ENCODE results near the gene DCLK2.
A peak's percentile ranks its signal among the peaks of the same experiment; 100 is the strongest.

The DCLK2 gene

GRCh38 chr4:150069353-150069752 is 8.9 kb upstream of the DCLK2 start:
- no peak for DNase-seq (ENCODE audit: low spot score)

GRCh38 chr4:150070464-150071170 is 7.6 kb upstream of the DCLK2 start:
- no peak for DNase-seq (ENCODE audit: low spot score)

GRCh38 chr4:150072471-150072870 is 5.8 kb upstream of the DCLK2 start:
- DNase-seq (ENCODE audit: low spot score), result no peak

GRCh38 chr4:150072906-150073714 is 5.1 kb upstream of the DCLK2 start:
- DNase-seq (ENCODE audit: low spot score), result no peak

- DNase-seq (ENCODE audit: low spot score), result no peak
Measured at GRCh38 chr4:150074064-150074463, 4.2 kb upstream of the DCLK2 start.

- peak; percentile 61 for DNase-seq (ENCODE audit: low spot score)
Measured at GRCh38 chr4:150078579-150079080, 385 bp downstream of the DCLK2 start.

- DNase-seq (ENCODE audit: low spot score), result peak; percentile 68
Measured at GRCh38 chr4:150079081-150079581, 886 bp downstream of the DCLK2 start.

- peak; percentile 6 for DNase-seq (ENCODE audit: low spot score)
Measured at GRCh38 chr4:150080337-150080736, 2.1 kb downstream of the DCLK2 start.

GRCh38 chr4:150080875-150081274 is 2.6 kb downstream of the DCLK2 start:
- DNase-seq (ENCODE audit: low spot score), result no peak

- DNase-seq (ENCODE audit: low spot score), result no peak
Measured at GRCh38 chr4:150082241-150082640, 4.0 kb downstream of the DCLK2 start.

GRCh38 chr4:150087006-150087405 is 8.8 kb downstream of the DCLK2 start:
- DNase-seq (ENCODE audit: low spot score), result no peak

- DNase-seq (ENCODE audit: low spot score), result peak; percentile 11
Measured at GRCh38 chr4:150089732-150090131, 11.5 kb downstream of the DCLK2 start.

GRCh38 chr4:150090836-150091235 is 12.6 kb downstream of the DCLK2 start:
- DNase-seq (ENCODE audit: low spot score), result no peak

- DNase-seq (ENCODE audit: low spot score), result no peak
Measured at GRCh38 chr4:150094676-150095075, 16.4 kb downstream of the DCLK2 start.

- no peak for DNase-seq (ENCODE audit: low spot score)
Measured at GRCh38 chr4:150096625-150097024, 18.4 kb downstream of the DCLK2 start.

GRCh38 chr4:150098214-150098613 is 20.0 kb downstream of the DCLK2 start:
- peak; percentile 27 for DNase-seq (ENCODE audit: low spot score)

- no peak for DNase-seq (ENCODE audit: low spot score)
Measured at GRCh38 chr4:150104404-150105027, 26.3 kb downstream of the DCLK2 start.

GRCh38 chr4:150106886-150107285 is 28.6 kb downstream of the DCLK2 start:
- no peak for DNase-seq (ENCODE audit: low spot score)

GRCh38 chr4:150108691-150109090 is 30.4 kb downstream of the DCLK2 start:
- no peak for DNase-seq (ENCODE audit: low spot score)

GRCh38 chr4:150114641-150115040 is 36.4 kb downstream of the DCLK2 start:
- no peak for DNase-seq (ENCODE audit: low spot score)

- DNase-seq (ENCODE audit: low spot score), result no peak
Measured at GRCh38 chr4:150115851-150116250, 37.6 kb downstream of the DCLK2 start.

GRCh38 chr4:150116506-150116905 is 38.3 kb downstream of the DCLK2 start:
- no peak for DNase-seq (ENCODE audit: low spot score)

GRCh38 chr4:150117094-150117493 is 38.8 kb downstream of the DCLK2 start:
- no peak for DNase-seq (ENCODE audit: low spot score)
